ENCODE results near the gene KRCC1. TPM values are rescaled to one million over a fixed set of nuclear protein-coding genes. Genes with fewer than 3 reads are reported as not detected.

The KRCC1 gene
- total RNA-seq, 1 donor from 2014 or later = 20.7 TPM

DNA sequence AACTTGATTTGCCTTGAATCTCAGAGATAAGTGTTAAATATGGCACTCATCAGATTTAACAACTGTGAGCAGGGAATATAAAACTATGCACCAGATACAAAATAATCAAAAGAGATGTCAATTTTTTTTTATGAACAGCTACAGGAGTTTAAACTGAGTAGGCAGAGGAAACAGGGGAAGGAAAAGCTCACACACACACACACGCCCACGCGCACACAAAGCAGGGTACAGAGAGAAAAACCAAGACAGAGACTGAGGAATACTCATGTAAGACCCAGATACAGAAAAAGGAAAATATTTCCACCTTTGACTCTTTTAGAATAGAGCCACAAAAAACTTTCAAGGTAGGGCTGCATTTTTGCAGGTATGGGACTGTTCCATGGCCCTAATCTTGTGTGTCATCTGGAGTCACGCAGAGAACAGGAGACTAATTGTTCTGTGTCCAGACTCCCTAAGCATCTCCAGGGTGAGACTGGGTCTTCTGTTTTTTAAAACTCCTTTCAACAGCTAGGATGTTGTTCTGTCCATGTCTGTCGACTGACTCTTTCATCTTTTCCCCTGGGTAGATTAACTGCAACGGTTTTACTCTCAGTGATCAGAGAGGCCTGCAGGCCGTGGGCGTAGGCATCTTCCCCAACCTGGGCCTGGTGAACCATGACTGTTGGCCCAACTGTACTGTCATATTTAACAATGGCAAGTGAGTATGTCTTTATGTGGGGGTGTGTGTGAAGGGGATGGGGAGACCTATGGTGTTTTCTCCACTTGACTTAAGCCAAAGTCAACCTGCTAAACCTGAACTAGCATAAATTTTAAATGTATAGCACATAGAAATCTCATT lies 35.1 kb upstream of the KRCC1 start:
- H3K36me3 Mint-ChIP-seq = no peaks in the 10 kb centered on the region
- no peaks in the 10 kb centered on the region for H3K4me1 Mint-ChIP-seq
- TF ChIP-seq, protein P1, sequence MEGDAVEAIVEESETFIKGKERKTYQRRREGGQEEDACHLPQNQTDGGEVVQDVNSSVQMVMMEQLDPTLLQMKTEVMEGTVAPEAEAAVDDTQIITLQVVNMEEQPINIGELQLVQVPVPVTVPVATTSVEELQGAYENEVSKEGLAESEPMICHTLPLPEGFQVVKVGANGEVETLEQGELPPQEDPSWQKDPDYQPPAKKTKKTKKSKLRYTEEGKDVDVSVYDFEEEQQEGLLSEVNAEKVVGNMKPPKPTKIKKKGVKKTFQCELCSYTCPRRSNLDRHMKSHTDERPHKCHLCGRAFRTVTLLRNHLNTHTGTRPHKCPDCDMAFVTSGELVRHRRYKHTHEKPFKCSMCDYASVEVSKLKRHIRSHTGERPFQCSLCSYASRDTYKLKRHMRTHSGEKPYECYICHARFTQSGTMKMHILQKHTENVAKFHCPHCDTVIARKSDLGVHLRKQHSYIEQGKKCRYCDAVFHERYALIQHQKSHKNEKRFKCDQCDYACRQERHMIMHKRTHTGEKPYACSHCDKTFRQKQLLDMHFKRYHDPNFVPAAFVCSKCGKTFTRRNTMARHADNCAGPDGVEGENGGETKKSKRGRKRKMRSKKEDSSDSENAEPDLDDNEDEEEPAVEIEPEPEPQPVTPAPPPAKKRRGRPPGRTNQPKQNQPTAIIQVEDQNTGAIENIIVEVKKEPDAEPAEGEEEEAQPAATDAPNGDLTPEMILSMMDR (IDR thresholded peaks at IDR 0.05; ENCODE audit: unreplicated experiment) = no peak
- no peak overlapping the region for H3K4me3 Mint-ChIP-seq
- H3K27me3 Mint-ChIP-seq (ENCODE audit: low read depth) = peaks cover 6% of the 10 kb centered on the region
- no peak for DNase-seq (ENCODE audit: low spot score in 2 of 2, unreplicated experiment in 2 of 2)
- no peak overlapping the region for H3K27ac Mint-ChIP-seq
- no peaks in the 10 kb centered on the region for H3K9me3 Mint-ChIP-seq

DNA sequence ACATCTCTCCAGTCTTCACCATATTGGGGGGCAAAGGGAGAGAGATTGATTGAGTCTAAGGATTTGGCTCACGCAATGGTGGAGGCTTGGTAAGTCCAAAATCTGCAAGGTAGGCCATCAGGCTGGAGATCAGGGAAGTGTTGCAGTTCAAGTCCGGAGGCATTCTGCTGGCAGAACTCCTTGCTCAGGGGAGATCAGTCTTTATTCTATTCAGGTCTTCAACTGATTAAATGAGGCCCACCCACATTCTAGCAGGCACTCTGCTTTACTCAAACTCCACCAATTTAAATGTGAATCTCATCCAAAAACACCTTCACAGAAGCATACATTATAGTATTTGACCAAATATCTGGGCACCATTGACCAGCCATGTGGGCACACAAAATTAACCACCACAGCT lies 33.4 kb upstream of the KRCC1 start:
- H3K9me3 Mint-ChIP-seq = no peaks in the 10 kb centered on the region
- H3K27ac Mint-ChIP-seq = no peak overlapping the region

DNA sequence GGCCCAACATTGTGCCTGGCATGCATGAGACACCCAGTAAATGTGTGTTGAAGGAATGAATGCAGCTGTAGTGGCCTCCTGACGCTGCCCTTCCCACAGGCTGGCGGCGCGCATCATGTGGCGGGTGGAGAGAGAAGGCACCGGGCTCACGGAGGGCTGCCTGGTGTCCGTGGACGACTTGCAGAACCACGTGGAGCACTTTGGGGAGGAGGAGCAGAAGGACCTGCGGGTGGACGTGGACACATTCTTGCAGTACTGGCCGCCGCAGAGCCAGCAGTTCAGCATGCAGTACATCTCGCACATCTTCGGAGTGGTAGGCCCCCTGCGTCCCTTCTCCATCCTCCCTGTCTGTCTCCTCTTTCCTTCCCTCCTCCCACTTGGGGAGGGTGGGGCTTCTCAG lies 32.2 kb upstream of the KRCC1 start:
- no peak overlapping the region for H3K4me3 Mint-ChIP-seq
- H3K9me3 Mint-ChIP-seq = no peaks in the 10 kb centered on the region
- no peak for DNase-seq (ENCODE audit: low spot score in 2 of 2, unreplicated experiment in 2 of 2)
- H3K4me1 Mint-ChIP-seq = no peaks in the 10 kb centered on the region
- no peaks in the 10 kb centered on the region for H3K27me3 Mint-ChIP-seq (ENCODE audit: low read depth)
- H3K36me3 Mint-ChIP-seq = no peaks in the 10 kb centered on the region
- TF ChIP-seq, protein P1 (IDR thresholded peaks at IDR 0.05; ENCODE audit: unreplicated experiment) = no peak
- no peak overlapping the region for H3K27ac Mint-ChIP-seq

More for the DNA sequence above, 33.4 kb upstream of the KRCC1 start:
- H3K4me1 Mint-ChIP-seq = no peaks in the 10 kb centered on the region
- no peak overlapping the region for H3K4me3 Mint-ChIP-seq
- H3K27me3 Mint-ChIP-seq (ENCODE audit: low read depth) = peaks cover 4% of the 10 kb centered on the region
- TF ChIP-seq, protein P1 (IDR thresholded peaks at IDR 0.05; ENCODE audit: unreplicated experiment) = no peak
- DNase-seq (ENCODE audit: low spot score in 2 of 2, unreplicated experiment in 2 of 2) = no peak
- no peaks in the 10 kb centered on the region for H3K36me3 Mint-ChIP-seq

DNA sequence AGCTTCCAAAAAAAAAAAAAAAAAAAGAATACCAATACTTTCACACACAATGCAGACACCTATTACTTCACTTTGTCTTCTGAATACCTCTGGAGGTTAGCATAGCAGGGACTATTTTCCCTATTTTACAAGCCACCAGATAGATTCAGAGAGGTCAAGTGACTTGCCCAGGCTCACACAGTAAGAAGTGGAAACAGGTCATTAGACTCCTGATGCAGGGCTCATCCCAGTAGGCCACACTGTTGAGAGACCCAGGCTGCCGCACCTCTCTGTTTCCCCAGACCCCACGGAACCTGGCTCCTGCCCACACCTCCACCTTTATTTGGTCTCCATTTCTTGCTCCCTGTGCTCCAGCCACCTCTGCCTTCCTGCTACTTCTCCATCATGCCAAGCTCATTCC lies 31.5 kb upstream of the KRCC1 start:
- Mint-ChIP-seq H3K4me1 (no peaks in the 10 kb centered on the region), H3K9me3 (no peaks in the 10 kb centered on the region), H3K4me3 (no peak overlapping the region), H3K36me3 (no peaks in the 10 kb centered on the region), H3K27ac (no peak overlapping the region), H3K27me3 (ENCODE audit: low read depth) (no peaks in the 10 kb centered on the region)
- no peak for DNase-seq (ENCODE audit: low spot score in 2 of 2, unreplicated experiment in 2 of 2)
- TF ChIP-seq, protein P1 (IDR thresholded peaks at IDR 0.05; ENCODE audit: unreplicated experiment) = no peak

DNA sequence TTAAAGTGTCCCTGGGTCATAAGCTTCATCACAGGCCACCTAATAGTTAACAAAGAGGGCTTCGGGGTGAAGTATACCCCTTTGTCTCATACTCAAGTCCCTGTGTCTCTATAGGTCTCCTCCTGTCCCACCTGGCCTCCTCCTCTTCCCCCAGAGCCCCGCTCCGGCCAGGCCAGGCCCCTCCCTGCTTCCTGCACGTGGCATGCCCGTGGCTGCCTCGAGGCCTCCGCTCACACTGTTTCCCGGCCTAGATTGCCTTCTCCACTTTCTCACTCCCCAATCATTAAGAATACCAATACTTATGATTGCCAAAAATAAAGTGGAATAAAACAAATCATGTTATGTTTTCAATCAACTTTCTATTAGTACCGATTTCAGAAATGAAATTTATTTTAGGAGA lies 30.8 kb upstream of the KRCC1 start:
- peaks cover 2% of the 10 kb centered on the region for H3K4me1 Mint-ChIP-seq
- no peaks in the 10 kb centered on the region for H3K9me3 Mint-ChIP-seq
- TF ChIP-seq, protein P1 (IDR thresholded peaks at IDR 0.05; ENCODE audit: unreplicated experiment) = no peak
- H3K27me3 Mint-ChIP-seq (ENCODE audit: low read depth) = no peaks in the 10 kb centered on the region
- H3K4me3 Mint-ChIP-seq = no peak overlapping the region
- H3K36me3 Mint-ChIP-seq = no peaks in the 10 kb centered on the region
- no peak overlapping the region for H3K27ac Mint-ChIP-seq
- no peak for DNase-seq (ENCODE audit: low spot score in 2 of 2, unreplicated experiment in 2 of 2)
